ENCODE measurements around the gene NLRC3.

The NLRC3 gene

DNA sequence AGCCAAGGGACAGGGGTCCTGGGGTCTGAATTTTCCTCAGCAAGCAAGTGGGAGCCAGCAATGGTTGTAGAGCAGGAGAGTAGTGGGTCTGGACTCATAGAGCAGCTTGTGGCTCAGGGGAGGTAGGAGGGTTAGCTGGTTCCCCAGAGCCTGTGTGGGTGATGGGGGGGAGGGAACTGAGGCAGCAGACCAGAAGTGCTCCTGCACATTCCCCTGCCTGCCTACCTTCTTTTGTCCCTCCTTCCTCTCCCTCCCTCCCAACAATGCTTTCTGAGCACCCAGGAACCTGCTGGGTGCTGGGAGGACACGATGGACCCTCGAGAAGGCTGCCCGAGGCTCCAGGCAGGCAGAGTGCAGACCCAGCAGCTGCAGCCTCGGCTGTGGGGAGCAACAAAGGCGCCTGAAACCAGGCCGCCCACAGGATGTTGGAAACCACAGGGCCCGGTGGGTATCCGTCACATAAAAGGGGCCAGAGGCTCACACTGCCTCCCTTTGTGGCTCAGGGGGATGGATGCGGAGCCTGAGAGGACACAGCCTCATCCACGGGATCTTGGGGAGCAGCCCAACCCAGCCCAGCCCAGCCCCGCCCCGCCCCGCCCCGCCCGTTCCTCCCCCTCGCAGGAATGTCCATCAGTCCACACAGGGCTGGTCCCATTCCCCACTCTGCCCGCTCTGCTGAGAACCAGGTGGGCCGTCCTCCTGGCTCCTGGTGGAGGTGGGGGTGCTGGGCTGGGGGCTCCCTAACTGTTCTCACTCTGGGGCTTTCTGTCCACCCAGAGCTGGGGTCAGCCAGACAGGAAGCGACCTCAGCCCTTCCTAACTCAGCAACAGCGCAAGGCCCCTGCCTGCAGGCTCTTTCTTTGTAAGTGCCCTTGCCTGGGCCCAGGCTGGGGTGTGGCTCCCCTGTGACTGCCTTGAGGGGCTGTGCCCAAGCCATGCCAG lies 1.7 kb upstream of the NLRC3 start:
- DNase-seq (ENCODE audit: low spot score): peak; percentile 75

DNA sequence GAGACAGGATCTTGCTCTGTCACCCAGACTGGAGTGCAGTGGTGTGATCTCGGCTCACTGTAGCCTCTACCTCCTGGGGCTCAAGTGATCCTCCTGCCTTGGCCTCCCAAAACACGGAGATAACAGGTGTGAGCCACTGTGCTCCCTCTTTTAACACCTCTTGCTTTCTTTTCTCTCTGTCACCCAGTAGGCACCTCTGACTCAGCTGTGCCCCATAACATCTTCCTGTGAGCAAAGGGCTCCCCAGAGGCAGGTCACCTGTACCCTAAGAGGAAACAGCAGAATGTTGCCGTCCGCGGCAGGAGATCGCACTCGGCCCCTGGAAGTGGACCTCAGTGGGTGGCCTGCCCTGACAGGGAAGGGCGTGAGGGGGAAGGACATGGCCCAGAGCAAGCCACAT lies 918 bp upstream of the NLRC3 start:
- DNase-seq (ENCODE audit: low spot score): peak; percentile 54

DNA sequence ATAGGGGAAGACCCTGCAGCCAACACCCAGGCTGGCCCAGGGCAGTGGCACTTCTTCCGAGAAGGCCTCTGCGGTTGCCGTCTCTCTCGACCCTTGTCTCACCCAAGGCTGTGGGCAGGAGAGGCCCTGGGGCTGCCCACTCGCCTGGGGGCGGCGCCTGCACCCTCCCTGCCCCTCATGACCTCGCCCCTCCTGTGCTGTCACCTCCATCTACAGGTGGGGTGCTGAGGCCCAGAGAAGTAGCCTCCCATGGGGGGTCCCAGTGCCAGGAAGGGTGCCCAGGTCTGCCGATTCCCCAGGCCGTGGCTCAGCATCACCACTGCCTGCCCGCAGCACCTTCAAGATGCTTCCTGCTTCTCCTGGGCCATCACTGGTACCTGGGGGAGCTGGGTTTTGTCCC lies 992 bp downstream of the NLRC3 start:
- DNase-seq (ENCODE audit: low spot score): no peak

DNA sequence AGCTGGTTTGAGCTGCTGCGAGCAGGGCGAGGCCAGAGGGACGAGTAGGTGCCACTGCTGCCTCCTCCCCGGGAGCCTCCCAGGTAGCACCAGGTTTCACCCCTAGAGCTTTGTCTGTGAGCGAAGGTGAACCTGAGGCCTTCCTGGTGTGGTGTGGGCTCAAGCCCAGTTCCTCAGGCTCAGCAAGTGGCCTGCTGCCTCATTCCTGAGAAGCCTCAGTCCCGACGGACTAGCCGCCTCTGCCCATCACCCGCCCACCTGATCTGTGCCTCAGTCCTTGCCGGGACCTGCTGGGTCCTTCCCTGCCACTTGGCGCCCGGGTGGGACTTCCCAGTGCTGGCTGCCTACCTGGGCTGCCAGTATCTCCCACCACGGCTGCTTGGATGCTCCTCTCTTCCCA lies 1.7 kb downstream of the NLRC3 start:
- DNase-seq (ENCODE audit: low spot score): no peak

DNA sequence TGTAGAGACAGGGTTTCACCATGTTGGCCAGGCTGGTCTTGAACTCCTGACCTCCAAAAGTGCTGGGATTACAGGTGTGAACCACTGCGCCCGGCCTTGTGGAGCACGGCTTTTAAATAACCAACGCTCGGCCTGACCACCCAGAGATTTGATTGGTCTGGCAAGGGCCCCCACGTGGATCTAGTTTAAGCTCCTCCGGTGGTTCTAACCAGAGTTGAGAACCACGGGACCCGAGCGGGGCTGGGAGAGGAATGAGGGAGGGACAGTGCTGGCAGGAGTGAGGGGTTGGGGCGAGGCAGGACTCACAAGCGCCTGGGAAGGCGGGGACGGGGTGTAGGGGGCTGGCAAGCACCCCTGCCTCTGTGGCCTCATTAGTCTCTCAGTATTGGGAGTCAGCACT lies 3.0 kb downstream of the NLRC3 start:
- no peak for DNase-seq (ENCODE audit: low spot score)

DNA sequence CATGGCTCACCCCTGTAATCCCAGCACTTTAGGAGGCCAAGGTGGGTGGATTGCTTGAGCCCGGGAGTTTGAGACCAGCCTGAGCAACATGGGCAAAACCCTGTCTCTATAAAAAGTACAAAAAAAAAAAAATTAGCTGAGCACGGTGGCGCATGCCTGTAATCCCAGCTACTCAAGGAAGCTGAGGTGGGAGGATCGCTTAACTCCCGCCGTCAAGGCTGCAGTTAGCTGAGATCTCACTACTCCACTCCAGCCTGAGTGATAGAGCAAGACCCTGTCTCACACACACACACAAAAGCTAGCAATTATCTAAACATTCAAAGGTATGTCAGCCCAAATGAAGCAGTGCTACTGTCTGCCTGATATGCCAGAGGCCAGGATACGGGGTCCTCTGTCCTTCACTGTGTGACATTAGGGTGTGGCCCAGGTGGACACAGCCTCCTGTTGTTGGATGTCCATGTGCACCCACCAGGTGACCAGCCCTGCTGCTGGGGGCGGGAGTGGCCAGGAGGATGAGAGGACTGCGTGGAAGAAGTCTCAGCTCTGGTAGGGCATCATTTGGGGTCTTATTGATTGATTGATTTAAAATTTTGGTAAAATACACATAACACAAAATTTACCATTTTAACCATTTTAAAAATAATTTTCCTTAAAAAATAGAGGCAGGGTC lies 3.9 kb downstream of the NLRC3 start:
- DNase-seq (ENCODE audit: low spot score): no peak

DNA sequence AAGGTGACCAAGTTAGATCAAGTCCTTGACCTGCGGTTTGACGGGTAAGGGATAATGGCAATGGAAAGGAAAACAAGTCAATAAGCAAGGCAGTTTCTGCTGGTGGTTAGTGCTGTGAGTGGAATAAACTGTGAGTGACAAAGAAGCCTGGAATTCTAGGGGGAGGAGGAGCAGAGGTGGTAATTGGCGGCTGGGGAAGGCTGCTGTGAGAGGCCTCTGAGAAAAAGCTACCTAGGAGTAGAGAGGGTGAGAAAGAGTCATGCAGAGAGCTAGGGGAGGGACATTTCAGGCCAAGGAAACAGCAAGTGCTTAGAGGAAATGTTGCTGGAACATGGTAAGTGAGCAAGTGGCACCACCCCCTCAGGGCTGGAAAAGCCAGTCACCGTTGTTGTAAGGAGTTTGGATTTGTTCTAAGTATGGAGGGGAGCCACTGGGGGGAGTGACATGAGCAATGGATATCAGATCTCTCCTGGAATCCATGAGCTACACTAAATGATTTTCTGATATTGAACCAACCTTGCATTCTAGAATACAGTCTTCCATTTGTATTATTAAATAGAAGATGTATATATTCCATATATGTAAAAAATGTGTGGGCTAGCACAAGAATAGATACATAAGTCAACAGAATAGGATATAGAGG lies 6.7 kb downstream of the NLRC3 start:
- no peak for DNase-seq (ENCODE audit: low spot score)

DNA sequence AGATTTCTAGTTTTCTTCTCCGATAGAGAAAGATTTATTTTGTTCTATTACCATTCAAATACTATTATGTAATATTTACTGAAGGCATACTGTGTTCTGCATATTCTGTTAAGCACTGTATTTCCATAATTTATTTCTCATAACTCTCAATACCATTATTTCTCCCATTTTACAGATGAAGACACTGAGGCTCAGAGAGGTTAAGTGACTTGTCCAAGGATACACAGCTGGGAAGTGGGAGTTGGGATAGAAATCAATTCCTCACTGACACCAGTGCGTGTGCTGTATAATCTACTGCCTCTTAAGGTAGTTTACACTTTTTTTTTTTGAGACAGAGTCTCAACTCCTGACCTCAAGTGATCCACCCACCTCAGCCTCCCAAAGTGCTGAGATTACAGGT lies 7.4 kb downstream of the NLRC3 start:
- DNase-seq (ENCODE audit: low spot score): no peak

DNA sequence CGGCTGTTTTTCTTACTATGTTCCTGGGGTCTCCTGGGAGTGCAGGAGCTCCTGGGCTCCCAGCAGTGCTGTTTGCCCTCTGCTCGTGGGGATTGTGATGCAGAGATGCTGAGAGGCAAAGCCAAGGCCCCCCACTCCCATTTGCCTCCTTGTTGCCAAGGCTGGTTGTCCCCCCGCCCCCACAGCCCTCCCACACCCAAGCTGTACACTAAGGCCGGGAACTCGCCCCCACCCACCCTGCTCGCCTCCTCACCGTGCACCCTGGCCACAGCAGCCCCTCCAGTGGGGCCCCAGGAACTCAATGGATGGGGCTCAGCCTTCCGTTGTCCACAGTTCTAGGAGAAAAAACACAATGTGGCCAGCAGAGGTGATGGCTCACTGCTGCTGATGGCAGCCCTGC lies 10.2 kb downstream of the NLRC3 start:
- DNase-seq (ENCODE audit: low spot score): no peak

DNA sequence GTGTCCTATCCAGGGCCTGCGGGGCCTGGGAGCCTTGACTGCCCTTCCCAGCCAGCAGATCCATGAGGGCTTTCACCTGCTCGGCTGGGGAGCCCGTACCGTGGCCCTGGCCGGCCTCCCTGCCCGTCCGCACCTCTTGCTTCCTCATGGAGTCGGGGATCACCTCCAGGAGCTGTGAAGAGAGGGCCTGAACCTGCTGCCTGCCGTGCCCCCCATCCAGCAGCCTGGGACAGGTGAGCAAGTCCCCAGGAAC lies 12.4 kb downstream of the NLRC3 start:
- no peak for DNase-seq (ENCODE audit: low spot score)

DNA sequence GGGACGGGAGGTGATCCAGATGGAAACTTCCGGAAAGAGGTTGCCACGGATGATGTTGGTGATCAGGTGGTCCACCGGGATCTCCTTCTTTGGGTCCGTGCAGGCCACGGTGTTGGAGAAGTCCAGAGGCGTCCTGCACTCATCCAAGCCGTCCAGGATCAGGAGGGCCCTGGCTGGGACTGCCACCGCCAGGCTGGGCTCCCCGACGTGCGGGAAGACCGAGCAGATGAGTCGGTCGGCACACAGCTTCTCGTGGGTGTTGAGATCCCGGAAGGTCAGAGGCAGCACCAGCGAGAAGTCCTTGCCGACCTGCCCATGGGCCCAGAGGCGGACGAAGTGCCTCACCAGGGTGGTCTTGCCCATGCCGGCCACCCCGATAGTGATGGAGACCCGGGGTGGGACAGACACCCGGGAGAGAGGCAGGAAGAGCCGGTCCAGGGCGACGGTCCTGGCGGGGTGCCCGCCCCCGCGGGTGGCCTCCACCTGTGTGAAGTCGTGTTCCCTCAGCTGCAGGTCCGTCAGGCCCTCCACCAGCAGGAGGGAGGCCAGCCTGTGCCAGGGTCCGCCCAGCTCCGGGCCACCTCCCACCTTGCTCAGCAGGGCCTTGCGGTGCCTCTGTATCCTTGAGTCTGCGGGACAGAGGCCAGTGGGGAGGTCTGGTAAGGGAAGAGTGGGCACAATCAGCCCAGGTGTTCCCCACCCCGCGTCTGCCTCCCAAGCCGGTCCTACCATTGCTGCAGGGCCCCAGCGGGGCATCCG lies 12.9 kb downstream of the NLRC3 start:
- DNase-seq (ENCODE audit: low spot score): no peak

DNA sequence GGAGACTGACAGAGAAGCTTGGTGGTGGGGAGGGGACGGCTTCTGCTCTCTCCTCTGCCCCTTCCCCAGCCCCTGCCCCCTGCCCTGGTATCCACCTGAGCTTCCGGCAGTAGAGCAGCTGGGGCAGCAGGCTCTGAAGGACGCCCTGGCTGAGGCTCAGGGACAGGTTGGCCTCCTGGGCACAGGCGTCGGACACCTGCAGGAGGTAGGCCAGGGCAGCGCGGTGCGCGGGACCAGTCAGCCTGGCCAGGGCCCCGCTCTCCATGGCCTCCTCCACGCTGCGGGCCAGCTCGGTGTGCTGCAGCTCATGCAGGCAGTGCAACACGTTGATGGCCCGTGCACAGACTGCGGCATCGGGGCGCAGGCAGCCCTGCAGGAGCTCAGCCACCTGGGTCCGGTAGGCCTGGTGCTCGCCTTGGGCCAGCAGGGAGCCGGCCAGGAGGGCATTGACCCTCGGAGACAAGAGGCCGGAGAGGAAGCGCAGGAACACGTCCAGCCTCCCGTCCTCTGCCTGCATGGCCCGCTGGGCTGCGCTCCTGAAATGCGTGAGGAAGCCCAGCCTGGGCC lies 14.2 kb downstream of the NLRC3 start:
- DNase-seq (ENCODE audit: low spot score): no peak

DNA sequence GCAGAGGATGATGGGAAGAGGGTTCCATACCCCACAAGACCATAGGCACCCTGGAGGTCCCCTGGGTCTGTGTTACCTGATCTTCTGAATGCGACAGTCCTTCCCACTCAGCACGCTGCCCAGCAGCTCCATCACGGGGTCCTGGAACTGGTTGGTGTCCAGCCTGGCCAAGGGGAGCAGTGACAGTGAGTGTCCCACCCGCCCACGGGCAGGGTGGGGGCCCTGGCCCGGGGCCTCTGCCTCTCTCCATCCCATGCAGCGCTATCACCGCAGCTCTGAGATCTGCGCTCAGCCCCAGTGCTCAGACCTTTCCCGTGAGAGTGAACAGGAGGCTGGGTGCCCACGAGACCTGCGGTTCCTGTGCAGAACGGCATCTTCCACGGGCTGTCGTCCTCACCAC lies 15.6 kb downstream of the NLRC3 start:
- DNase-seq (ENCODE audit: low spot score): no peak

DNA sequence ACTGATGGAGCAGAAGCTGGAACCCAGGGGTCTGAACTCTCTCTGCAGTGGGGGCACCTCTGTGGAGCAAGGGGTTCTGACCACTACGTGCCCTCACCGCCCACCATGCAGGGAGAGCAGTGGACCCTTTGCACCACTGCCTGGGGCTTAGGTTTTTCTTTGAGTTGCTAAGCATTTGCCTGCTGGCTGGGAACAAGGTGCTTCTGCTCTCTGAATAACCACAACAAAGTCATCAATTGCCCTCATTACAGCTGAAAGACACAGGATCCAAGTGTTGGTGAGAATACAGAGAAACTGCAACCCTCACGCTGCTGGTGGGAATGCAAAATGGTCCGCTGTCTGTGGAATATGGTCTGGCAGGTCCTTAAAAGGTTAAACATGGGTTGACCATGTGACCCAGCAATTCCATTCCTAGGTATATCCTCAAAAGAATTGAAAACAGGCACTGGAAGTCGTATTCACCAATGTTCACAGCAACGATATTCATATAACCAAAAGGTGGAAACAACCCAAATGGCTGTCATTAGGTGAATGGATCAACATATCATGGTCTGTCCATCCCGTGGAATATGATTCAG lies 22.8 kb downstream of the NLRC3 start:
- DNase-seq (ENCODE audit: low spot score): no peak

DNA sequence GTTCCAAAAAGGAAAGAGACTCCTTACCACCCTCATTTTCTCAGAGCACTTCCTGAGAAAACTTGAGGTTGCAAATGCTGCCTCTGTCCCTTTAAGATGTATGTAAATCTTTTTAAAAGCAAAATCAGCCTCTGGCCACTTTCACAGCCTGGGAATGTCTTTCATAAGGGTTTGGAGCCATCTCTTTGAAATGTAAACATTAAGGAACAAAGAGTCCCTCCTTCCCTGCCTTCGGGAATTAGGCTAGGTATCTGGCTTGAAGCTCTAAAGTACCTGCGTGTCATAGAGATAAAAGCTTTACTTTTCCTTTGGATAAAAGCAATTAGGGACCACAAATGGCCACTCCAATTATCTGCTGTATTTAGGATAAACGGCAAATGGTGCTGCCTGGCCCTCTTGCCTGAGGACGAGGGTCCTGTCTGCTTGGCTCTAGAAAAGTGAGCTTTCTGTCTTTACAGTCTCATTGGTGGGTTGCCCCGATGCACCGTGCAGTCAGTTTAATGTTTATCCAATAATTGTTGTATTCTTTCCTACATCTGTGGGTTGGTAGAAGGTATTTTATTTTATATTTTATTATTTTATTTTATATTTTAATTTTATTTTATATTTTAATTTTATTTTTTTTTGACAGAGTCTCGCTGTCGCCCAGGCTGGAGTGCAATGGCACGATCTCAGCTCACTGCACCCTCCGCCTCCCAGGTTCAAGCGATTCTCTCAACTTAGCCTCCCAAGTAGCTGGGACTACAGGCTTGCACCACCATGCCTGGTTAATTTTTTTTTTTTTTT lies 23.9 kb downstream of the NLRC3 start:
- DNase-seq (ENCODE audit: low spot score): no peak

DNA sequence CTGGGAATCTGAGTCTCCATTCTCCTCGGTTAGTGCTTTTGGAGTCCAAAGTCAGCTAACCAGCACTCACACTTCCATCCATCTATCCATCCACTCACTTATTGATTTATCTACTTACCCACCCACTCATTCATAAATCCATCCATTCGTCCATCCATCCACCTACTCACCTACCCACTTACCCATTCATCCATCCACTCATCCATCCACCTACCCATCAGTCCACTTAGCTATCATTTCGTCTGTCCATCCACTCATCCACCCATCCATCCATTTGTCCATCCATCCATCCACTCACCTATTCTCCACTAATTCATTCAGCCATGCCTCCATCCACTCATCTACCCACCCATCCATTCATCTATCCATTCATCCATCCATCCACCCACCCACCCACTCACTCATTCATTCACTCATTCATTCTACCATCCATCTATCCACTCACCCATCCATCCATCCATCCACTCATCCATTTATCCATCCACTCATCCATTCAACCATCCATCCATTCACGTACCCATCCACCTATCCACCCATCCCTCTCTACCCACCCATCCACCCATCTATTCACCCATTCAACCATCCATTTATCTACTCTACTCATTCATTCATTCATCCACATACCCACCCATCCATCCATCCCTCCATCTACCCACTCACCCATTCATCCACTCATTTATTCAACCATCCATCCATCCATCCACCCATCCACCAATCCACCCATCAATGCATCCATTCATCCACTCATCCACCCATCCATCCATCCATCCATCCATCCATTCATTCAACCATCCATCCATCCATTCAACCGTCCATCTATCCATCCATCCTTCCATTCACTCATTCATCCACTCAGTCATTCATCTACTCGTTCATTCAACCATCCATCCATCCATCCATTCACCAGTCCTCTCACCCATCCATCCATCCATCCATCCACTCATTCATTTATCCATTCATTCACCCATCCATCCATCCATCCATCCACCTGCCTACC lies 26.1 kb downstream of the NLRC3 start:
- DNase-seq (ENCODE audit: low spot score): no peak

DNA sequence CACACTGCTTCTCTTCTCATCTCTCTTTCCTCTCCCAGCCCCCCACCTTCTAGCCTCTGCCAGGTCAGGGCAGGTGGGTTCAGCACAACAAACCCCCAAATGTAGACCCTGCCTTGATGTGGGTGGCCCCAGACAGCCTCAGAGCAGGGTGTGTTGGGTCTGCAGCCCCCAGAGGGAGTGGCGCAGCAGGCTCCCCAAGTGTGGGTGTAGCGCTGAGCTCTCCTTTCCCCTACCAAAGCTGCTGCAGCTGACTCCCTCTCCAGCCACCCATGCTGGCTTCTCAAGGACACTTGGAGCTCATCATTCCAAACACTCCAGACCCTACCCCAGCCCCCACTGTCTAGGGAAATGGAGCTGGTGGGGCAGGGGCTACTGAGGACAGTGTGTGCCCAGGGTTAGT lies 27.3 kb downstream of the NLRC3 start:
- no peak for DNase-seq (ENCODE audit: low spot score)

DNA sequence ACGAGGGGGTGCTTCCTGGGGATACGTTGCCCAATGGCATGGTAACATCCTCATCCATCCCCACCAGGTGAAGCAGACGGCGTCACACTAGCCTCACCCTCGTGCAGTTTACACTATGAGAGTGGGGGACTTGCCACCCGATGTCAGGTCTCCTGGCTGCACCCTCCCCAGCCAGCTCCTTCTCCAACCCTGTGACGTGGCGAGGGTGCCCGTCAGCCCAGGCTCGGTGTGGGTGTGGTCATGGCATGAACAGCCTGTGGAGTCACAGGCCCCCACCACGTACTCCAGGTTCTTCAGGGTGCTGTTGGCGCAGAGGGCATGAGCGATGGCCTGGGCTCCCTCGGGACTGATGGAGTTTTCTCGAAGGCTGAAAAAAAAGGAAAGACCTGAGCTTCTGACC lies 28.3 kb downstream of the NLRC3 start:
- DNase-seq (ENCODE audit: low spot score): no peak

DNA sequence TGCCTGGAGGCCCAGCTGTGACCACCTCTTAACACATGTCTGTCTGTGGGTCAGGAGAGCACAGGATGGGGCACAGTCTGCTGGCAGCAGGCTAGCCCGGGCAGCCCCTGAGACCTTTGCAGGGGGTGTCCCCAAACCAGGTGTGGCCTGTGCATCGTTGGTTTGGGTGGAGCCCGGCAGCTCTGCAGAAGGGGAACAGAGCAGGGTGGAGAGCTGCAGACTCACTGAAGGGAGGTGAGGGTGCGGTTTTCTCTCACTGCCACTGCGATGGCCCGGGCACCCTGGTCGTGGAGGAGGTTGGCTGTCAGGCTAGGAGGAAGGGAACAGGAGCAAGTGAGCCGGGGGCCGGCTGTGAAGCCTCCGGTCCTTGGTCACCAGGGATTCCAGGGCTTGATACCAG lies 28.8 kb downstream of the NLRC3 start:
- DNase-seq (ENCODE audit: low spot score): no peak
